ENCODE measurements around the gene NEURL1B.

GRCh38 chr5:172699423-172699822 lies 58.4 kb downstream of the NEURL1B start:
- no peak for TF ChIP-seq CTCF (IDR thresholded peaks at IDR 0.05)
- TF ChIP-seq POLR2A (IDR thresholded peaks at IDR 0.05): no peak

Data from right lobe of liver (tissue), 4 donors.